ENCODE data around the gene CCDC88A. TPM values are rescaled to one million over a fixed set of nuclear protein-coding genes. Genes with fewer than 3 reads are reported as not detected.

CCDC88A gene
- total RNA-seq, 1 experiment from 2014 or later = 12.3 TPM

- peaks cover 34% of the 10 kb centered on the region for H3K4me1 ChIP-seq (replicated peaks; ENCODE audit: insufficient read depth)
- H3K4me3 ChIP-seq = no peak overlapping the region
- H3K4me2 ChIP-seq = no peak overlapping the region
- no peaks in the 10 kb centered on the region for H3K27me3 ChIP-seq (ENCODE audit: insufficient read depth, low read depth)
- DNase-seq = no peak
- H3K9me2 ChIP-seq (ENCODE audit: insufficient read depth) = no peaks in the 10 kb centered on the region
- H2AFZ ChIP-seq = no peak overlapping the region
- no peak for TF ChIP-seq CTCF (conservative IDR thresholded peaks at IDR 0.05)
- no peak for TF ChIP-seq EZH2 (IDR thresholded peaks at IDR 0.05; ENCODE audit: low read depth)
- intact Hi-C loops (cut with micrococcal nuclease; ENCODE audit: unreplicated experiment) = no loop called here
- no peak overlapping the region for H3K27ac ChIP-seq
- peaks cover 19% of the 10 kb centered on the region for H3F3A ChIP-seq (ENCODE audit: insufficient read depth, low read depth)
- H3K9me3 ChIP-seq (ENCODE audit: insufficient read depth, low read depth) = no peaks in the 10 kb centered on the region
- no TSS peak for BruUV-seq (replicated peaks)
- CTCF ChIA-PET = no interaction called here
- no peaks in the 10 kb centered on the region for H3K36me3 ChIP-seq (ENCODE audit: low read depth)
- no peaks in the 10 kb centered on the region for H4K20me1 ChIP-seq (ENCODE audit: insufficient read depth)
- no peaks in the 10 kb centered on the region for H3K79me2 ChIP-seq (ENCODE audit: low read depth)
- POLR2A ChIA-PET (ENCODE audit: unreplicated experiment) = no interaction called here
Measured at GRCh38 chr2:55428258-55428657, 8.6 kb upstream of the CCDC88A start.

GRCh38 chr2:55425431-55425831, 5.8 kb upstream of the CCDC88A start:
- peak overlapping the region; percentile 68 for H3K27ac ChIP-seq
- H3K9me3 ChIP-seq (ENCODE audit: insufficient read depth, low read depth) = no peaks in the 10 kb centered on the region
- H3K79me2 ChIP-seq (ENCODE audit: low read depth) = no peaks in the 10 kb centered on the region
- intact Hi-C loops (cut with micrococcal nuclease; ENCODE audit: unreplicated experiment) = loop anchor here (2.0 kb wide), 1 partner anchor 157 kb away; the partner anchor contains the start of gene MTIF2
- H4K20me1 ChIP-seq (ENCODE audit: insufficient read depth) = no peaks in the 10 kb centered on the region
- peak; percentile 29 to 99 for DNase-seq
- H3K36me3 ChIP-seq (ENCODE audit: low read depth) = no peaks in the 10 kb centered on the region
- H3K4me2 ChIP-seq = peak overlapping the region; percentile 55
- peaks cover 19% of the 10 kb centered on the region for H3F3A ChIP-seq (ENCODE audit: insufficient read depth, low read depth)
- BruUV-seq (replicated peaks) = no TSS peak
- ChIA-PET POLR2A (ENCODE audit: unreplicated experiment) (interaction anchor here (0.6 kb wide), 1 partner anchor 47 kb away, joined by 4 read pairs; no protein-coding TSS in a partner anchor), CTCF (no interaction called here)
- no peaks in the 10 kb centered on the region for H3K27me3 ChIP-seq (ENCODE audit: insufficient read depth, low read depth)
- H3K4me1 ChIP-seq (replicated peaks; ENCODE audit: insufficient read depth) = peaks cover 38% of the 10 kb centered on the region
- no peak overlapping the region for H2AFZ ChIP-seq
- H3K4me3 ChIP-seq = no peak overlapping the region
- TF ChIP-seq EZH2 (IDR thresholded peaks at IDR 0.05; ENCODE audit: low read depth) (no peak), CTCF (conservative IDR thresholded peaks at IDR 0.05) (no peak)
- no peaks in the 10 kb centered on the region for H3K9me2 ChIP-seq (ENCODE audit: insufficient read depth)

- no peaks in the 10 kb centered on the region for H3K27me3 ChIP-seq (ENCODE audit: insufficient read depth, low read depth)
- H3K36me3 ChIP-seq (ENCODE audit: low read depth) = no peaks in the 10 kb centered on the region
- TF ChIP-seq CTCF (conservative IDR thresholded peaks at IDR 0.05) (no peak), EZH2 (IDR thresholded peaks at IDR 0.05; ENCODE audit: low read depth) (no peak)
- H2AFZ ChIP-seq = no peak overlapping the region
- H4K20me1 ChIP-seq (ENCODE audit: insufficient read depth) = no peaks in the 10 kb centered on the region
- no peak overlapping the region for H3K27ac ChIP-seq
- H3K4me3 ChIP-seq = no peak overlapping the region
- intact Hi-C loops (cut with micrococcal nuclease; ENCODE audit: unreplicated experiment) = no loop called here
- peaks cover 25% of the 10 kb centered on the region for H3F3A ChIP-seq (ENCODE audit: insufficient read depth, low read depth)
- no peak for DNase-seq
- ChIA-PET CTCF (no interaction called here), POLR2A (ENCODE audit: unreplicated experiment) (no interaction called here)
- no peaks in the 10 kb centered on the region for H3K9me2 ChIP-seq (ENCODE audit: insufficient read depth)
- peaks cover 36% of the 10 kb centered on the region for H3K4me1 ChIP-seq (replicated peaks; ENCODE audit: insufficient read depth)
- H3K4me2 ChIP-seq = no peak overlapping the region
- no TSS peak for BruUV-seq (replicated peaks)
- H3K9me3 ChIP-seq (ENCODE audit: insufficient read depth, low read depth) = no peaks in the 10 kb centered on the region
- no peaks in the 10 kb centered on the region for H3K79me2 ChIP-seq (ENCODE audit: low read depth)
Measured at GRCh38 chr2:55422876-55423665, 3.4 kb upstream of the CCDC88A start.
